Esophagus muscularis mucosa (tissue), 4 donors: ENCODE measurements around the gene PPP3CA. TPM values are rescaled to one million over a fixed set of nuclear protein-coding genes. Genes with fewer than 3 reads are reported as not detected.
"Not testable (repeated sequence)": the region's sequence is repeated elsewhere in the genome, so short reads cannot be mapped to it uniquely, and the experiment has no call there.

Source experiments
- DNase-seq: peaks from one replicate; pipeline ENCODE4 v3.0.0-alpha.2; 2017; ENCODE audit errors: extremely low spot score
- H3K27ac ChIP-seq, 4 donors: fragments of 200-600 bp; sonication (generic); replicated peaks in 1 of 4; 1 replicate in 3 of 4; 2 replicates in 1 of 4; pipeline ENCODE4 v1.5.1; 2016 to 2019; ENCODE audit warnings: mild to moderate bottlenecking in 1 of 4
- H3K27me3 ChIP-seq, 4 donors: fragments of 200-600 bp; sonication (generic); one replicate each; pipeline versions ENCODE4 v1.5.1 to v1.6.0; 2016 to 2019
- H3K36me3 ChIP-seq, 4 donors: fragments of 200-600 bp; sonication (generic); one replicate each; pipeline ENCODE4 v1.5.1; 2016 to 2019
- H3K4me1 ChIP-seq, 4 donors: fragments of 200-600 bp; sonication (generic); one replicate each; pipeline ENCODE4 v1.5.1; 2016 to 2019
- H3K4me3 ChIP-seq, 4 donors: fragments of 200-600 bp; sonication (generic); 1 replicate in 2 of 4; 2 replicates in 2 of 4; pipeline ENCODE4 v1.5.1; 2016 to 2019; ENCODE audit warnings: mild to moderate bottlenecking in 4 of 4, moderate library complexity in 1 of 4
- H3K9me3 ChIP-seq, 4 donors: fragments of 200-600 bp; sonication (generic); 1 replicate in 3 of 4; 2 replicates in 1 of 4; pipeline ENCODE4 v1.5.1; 2016 to 2019
- EP300 ChIP-seq: sonication (generic); formaldehyde crosslinking; IDR thresholded peaks from one replicate; pipeline ENCODE4 v1.6.1; 2017; ENCODE audit warnings: antibody characterized with exemption
- POLR2A ChIP-seq: fragments of 450-650 bp; IDR thresholded peaks from one replicate; pipeline ENCODE4 v1.6.1; 2017; ENCODE audit warnings: antibody characterized with exemption, moderate library complexity, mild to moderate bottlenecking, low read depth
- POLR2AphosphoS5 ChIP-seq, 2 donors: sonication (generic); formaldehyde crosslinking; IDR thresholded peaks; one replicate each; pipeline ENCODE4 v1.6.1; 2017; ENCODE audit warnings: antibody characterized with exemption in 2 of 2
- WGBS: methylation state at CpG from one replicate; pipeline ENCODE4 v1.1.5; 2018; 5-methylcytosine and 5-hydroxymethylcytosine counted together
- intact Hi-C: fragments of 100-400 bp; cut with DNase I; formaldehyde crosslinking; loops from one replicate; pipeline ENCODE4 v1.15.1; 2023
- total RNA-seq, 4 donors: library from RNA; depleted of rRNA; stranded (reverse); fragments of >200 nt; gene quantifications; one replicate each; pipeline versions ENCODE4 v1.1.0 to v1.2.1, GENCODE V29; 2016
- TF ChIP-seq, protein P1 (sequence below), 3 experiments: fragments of 200-600 bp in 2 of 3; fragments of 450-650 bp in 1 of 3; sonication (generic) in 2 of 3; IDR thresholded peaks; one replicate each; pipeline ENCODE4 v1.5.1; 2017 to 2019; ENCODE audit warnings: antibody characterized with exemption in 3 of 3, mild to moderate bottlenecking in 2 of 3, moderate library complexity in 1 of 3

PPP3CA gene
- total RNA-seq, 4 donors from 2014 or later, result 21.3 to 31.6 (median 23.3) TPM

DNA sequence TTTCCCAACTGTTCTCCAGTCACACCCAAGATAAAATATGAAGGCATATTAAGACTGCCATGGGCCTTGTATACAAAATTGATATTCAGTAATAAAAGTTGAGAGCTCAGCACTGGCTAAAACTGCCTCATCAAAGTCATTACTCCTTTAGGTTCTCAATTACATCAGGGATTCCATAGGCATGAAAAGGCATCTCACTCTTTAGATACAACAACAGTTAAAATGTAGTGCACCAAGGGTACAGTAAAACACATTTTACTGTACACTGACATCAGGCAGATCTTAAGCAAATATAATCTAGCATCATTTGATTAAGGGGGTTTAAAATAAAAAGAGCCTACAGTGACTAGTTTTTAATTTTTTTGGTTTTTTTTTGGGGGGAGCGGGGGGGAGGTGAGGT, 107.7 kb downstream of the PPP3CA start:
- H3K9me3 ChIP-seq, result no peaks in the 10 kb centered on the region
- H3K36me3 ChIP-seq, result no peaks in the 10 kb centered on the region
- intact Hi-C loops, result no loop called here
- no peaks in the 10 kb centered on the region for H3K27me3 ChIP-seq
- 70% methylated on average over 1 of the region's 1 CpG for WGBS
- no peak overlapping the region for H3K4me3 ChIP-seq
- H3K4me1 ChIP-seq, result peaks cover 0 to 30% (median 23%) of the 10 kb centered on the region in 4 donors
- no peak overlapping the region for H3K27ac ChIP-seq
- no peak for DNase-seq
- TF ChIP-seq, protein P1, sequence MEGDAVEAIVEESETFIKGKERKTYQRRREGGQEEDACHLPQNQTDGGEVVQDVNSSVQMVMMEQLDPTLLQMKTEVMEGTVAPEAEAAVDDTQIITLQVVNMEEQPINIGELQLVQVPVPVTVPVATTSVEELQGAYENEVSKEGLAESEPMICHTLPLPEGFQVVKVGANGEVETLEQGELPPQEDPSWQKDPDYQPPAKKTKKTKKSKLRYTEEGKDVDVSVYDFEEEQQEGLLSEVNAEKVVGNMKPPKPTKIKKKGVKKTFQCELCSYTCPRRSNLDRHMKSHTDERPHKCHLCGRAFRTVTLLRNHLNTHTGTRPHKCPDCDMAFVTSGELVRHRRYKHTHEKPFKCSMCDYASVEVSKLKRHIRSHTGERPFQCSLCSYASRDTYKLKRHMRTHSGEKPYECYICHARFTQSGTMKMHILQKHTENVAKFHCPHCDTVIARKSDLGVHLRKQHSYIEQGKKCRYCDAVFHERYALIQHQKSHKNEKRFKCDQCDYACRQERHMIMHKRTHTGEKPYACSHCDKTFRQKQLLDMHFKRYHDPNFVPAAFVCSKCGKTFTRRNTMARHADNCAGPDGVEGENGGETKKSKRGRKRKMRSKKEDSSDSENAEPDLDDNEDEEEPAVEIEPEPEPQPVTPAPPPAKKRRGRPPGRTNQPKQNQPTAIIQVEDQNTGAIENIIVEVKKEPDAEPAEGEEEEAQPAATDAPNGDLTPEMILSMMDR (IDR thresholded peaks at IDR 0.05), result no peak
- TF ChIP-seq POLR2A (no peak), EP300 (no peak), POLR2AphosphoS5 (IDR thresholded peaks at IDR 0.05) (no peak)

DNA sequence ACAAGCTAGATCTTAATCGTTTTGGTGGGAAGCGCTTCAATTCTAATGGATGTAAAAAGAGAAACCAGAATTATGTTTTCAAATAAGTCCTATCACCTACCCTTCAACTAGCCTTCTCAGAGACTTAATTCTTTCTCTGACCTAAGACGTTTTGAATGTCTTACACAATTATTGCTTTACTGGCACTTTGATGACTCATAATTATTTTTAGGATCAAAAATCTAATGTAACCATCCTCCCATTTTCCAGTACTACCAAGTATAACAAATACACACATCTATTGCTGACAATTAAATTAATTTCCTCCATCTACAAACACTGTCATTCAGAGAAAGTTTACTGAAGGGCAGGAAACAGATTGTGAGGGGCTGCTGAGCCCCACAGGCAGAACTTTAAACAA, 108.6 kb downstream of the PPP3CA start:
- DNase-seq, result no peak
- no peak for TF ChIP-seq POLR2AphosphoS5 (IDR thresholded peaks at IDR 0.05)
- TF ChIP-seq, protein P1 (IDR thresholded peaks at IDR 0.05), result no peak
- no peak for TF ChIP-seq EP300
- no peak for TF ChIP-seq POLR2A
- H3K9me3 ChIP-seq, result no peaks in the 10 kb centered on the region
- peaks cover 0 to 30% (median 23%) of the 10 kb centered on the region in 4 donors for H3K4me1 ChIP-seq
- H3K27me3 ChIP-seq, result no peaks in the 10 kb centered on the region
- H3K4me3 ChIP-seq, result no peak overlapping the region
- intact Hi-C loops, result no loop called here
- no peaks in the 10 kb centered on the region for H3K36me3 ChIP-seq
- peak overlapping the region in 1 of 4 donors; percentile 34 for H3K27ac ChIP-seq
- 62% methylated on average over 3 of the region's 3 CpGs for WGBS

DNA sequence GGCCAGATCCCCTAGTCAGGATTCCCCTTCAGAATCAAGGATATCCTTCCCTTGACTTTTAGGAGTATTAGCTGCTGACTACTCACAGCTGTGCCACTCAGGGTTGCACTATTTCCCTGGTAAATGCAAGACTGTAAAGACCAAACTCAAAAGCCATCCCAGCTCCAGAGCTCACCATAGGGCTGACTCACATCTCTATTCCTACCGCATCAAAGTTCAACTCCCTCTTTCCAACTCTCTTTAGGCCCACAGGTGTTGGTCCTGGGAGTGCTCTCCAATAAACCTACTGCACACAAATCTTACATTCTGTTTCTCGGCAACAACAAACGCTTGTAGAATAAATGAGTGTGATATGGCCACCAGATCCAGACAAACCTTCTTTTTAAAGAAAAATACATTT, 109.6 kb downstream of the PPP3CA start:
- peaks cover 0 to 30% (median 23%) of the 10 kb centered on the region in 4 donors for H3K4me1 ChIP-seq
- H3K36me3 ChIP-seq, result no peaks in the 10 kb centered on the region
- H3K4me3 ChIP-seq, result no peak overlapping the region
- no peaks in the 10 kb centered on the region for H3K9me3 ChIP-seq
- TF ChIP-seq EP300 (no peak), POLR2AphosphoS5 (IDR thresholded peaks at IDR 0.05) (no peak), POLR2A (no peak)
- TF ChIP-seq, protein P1 (IDR thresholded peaks at IDR 0.05), result no peak
- 98% methylated on average over 3 of the region's 3 CpGs for WGBS
- H3K27me3 ChIP-seq, result no peaks in the 10 kb centered on the region
- no peak for DNase-seq
- intact Hi-C loops, result no loop called here
- no peak overlapping the region for H3K27ac ChIP-seq

DNA sequence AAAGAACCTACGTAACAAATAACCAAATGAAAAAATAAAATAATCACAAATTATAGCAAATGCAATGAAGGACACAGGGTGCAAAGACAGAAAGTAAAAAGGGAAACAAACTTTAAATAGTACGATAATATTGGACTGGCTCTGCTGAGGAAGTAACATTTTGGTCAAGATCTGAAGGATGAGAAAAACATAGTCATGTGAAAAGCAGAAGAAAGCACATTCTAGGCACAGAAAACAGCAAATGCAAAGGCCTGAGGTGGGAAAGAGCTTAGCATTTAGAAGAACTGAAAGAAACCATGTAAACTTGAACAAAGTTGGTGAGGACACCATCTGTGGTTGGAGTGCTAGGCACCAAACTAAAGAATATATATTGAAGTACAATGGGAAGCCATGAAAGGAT, 111.2 kb downstream of the PPP3CA start:
- Histone ChIP-seq H3K9me3 (no peaks in the 10 kb centered on the region), H3K4me1 (peaks cover 0 to 44% (median 37%) of the 10 kb centered on the region in 4 donors), H3K36me3 (no peaks in the 10 kb centered on the region), H3K27ac (no peak overlapping the region), H3K4me3 (no peak overlapping the region), H3K27me3 (no peaks in the 10 kb centered on the region)
- intact Hi-C loops, result no loop called here
- TF ChIP-seq EP300 (no peak), POLR2AphosphoS5 (IDR thresholded peaks at IDR 0.05) (no peak), POLR2A (no peak)
- TF ChIP-seq, protein P1 (IDR thresholded peaks at IDR 0.05), result no peak
- no peak for DNase-seq
- WGBS, result 79% methylated on average over 2 of the region's 2 CpGs

DNA sequence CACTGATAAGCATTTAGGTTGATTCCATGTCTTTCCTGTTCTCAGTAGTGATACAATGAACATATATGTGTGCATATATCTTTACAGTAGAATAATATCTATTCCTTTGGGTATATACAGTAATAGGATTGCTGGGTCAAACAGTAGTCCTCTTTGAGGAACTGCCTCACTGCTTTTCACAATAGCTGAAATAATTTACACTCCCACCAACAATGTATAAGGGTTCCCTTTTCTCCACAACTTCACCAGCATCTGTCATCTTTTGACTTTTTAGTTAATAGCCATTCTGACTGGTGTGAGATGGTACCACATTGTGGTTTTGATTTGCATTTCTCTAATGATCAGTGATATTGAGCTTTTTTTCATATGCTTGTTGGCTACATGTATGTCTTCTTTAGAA, 113.2 kb downstream of the PPP3CA start:
- H3K27ac ChIP-seq, intact Hi-C loops, H3K36me3 ChIP-seq, H3K27me3 ChIP-seq, DNase-seq, H3K9me3 ChIP-seq, H3K4me3 ChIP-seq: not testable (repeated sequence)
- peaks cover 0 to 40% (median 35%) of the 10 kb centered on the region in 4 donors for H3K4me1 ChIP-seq
